Measurements from ENCODE around the gene PI16.
"Not testable (repeated sequence)": the region's sequence is repeated elsewhere in the genome, so short reads cannot be mapped to it uniquely, and the experiment has no call there.

The PI16 gene

DNA sequence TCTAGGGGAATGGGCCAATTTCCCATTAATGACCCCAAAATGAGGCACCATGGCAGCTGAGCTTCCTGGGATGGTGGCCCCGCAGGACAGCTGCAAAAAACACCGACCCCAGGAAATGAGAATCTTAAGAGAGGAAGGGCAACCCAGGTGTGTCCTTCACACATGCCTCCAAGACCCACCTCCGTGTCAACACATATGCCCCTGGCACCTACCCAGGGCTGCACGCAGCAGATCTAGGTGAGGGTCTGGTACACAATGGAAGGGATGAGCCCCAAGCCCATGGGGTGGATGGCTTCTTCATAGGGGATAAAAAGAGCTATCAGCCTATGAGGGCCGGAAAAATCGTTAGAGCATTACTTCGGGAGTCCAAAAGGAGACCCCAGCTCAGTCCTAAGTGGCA is 22.0 kb downstream of the PI16 start:
- no peak for DNase-seq

DNA sequence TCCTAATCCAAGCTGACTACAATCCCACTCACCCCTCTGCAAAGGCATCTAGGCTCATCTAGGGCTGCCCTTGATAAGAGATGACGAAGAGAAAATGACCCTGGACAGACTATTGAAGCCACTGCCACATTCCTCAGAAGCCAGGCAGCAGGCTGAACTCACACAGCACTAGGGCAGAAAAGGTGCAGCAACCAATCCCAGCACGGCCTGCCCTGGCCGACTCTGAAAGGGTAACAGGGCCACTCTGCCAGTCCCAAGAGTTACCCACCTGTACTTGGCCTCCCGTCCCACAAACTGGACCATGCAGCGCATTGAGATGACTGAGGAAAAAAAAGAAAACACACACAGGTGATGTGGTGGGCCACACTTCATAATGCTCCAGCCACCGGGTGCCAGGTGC is 22.4 kb downstream of the PI16 start:
- DNase-seq = no peak

DNA sequence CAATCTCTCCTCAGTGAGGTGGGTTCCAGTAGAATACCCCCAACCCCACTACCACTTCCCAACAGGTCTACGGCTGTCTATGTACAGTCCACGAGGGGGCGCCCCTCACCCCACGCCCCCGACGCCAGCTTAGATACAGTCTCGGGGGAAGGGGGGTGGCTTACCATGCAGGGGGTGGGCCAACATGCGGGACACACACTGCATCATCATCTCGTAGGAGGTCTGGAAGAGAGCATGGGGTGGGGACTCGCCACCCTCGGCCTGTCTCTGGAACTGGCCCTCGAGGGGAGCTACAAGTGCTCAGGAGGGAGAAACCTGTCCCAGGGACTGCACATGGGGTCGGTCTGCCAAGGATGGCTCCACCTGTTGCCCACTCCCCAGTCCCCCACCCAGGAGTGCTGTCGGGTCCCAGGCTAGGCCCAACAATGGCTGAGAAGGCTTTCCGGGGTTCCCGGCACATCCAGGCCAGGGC is 23.0 kb downstream of the PI16 start:
- DNase-seq = no peak

GRCh38 chr6:36978421-36979346 is 24.1 kb downstream of the PI16 start:
- no peak for DNase-seq

DNA sequence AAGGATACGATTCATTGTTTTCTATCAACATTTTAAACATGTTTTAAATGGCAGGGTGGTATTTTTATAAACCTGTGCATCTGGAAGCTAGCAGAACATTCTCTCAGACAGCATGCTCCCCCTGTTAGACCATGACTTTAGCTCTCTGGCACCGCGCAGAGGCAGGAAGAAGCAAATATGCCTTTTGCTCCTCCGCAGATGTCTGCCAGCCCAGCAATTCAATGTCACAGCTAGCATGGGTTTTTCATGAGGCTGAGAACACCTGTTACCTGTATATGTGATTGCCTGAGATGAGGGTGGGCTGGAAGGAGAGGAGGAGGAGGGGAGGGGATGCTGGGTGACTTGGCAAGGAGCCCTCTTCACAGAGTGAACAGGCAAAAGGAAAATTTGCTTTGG is 24.8 kb downstream of the PI16 start:
- DNase-seq = no peak

DNA sequence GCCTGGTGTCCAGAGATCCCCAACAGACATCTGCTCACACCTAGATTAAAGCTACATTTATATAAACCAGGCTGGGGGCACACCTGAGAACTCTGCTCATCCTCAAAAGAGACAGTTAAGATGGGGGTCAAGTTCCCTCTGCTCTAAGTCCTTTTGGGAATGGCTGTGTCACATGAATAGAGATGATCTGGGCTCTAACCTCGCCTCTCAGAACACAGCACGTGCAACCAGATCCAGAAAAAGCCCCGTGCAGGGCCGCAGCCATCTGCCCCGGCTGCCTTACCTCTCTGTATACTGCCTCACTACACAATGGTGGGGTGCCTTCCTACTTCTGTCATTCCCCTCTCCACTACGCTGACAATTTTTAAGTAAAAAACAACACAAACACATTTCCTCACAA is 25.6 kb downstream of the PI16 start:
- no peak for DNase-seq

GRCh38 chr6:36980876-36981619 is 26.5 kb downstream of the PI16 start:
- DNase-seq = no peak

GRCh38 chr6:36983538-36983937 is 29.0 kb downstream of the PI16 start:
- no peak for DNase-seq

- no peak for DNase-seq
These were observed 30.3 kb downstream of the PI16 start for GRCh38 chr6:36984581-36985416.

GRCh38 chr6:36985417-36985807 is 30.9 kb downstream of the PI16 start:
- DNase-seq = no peak

DNA sequence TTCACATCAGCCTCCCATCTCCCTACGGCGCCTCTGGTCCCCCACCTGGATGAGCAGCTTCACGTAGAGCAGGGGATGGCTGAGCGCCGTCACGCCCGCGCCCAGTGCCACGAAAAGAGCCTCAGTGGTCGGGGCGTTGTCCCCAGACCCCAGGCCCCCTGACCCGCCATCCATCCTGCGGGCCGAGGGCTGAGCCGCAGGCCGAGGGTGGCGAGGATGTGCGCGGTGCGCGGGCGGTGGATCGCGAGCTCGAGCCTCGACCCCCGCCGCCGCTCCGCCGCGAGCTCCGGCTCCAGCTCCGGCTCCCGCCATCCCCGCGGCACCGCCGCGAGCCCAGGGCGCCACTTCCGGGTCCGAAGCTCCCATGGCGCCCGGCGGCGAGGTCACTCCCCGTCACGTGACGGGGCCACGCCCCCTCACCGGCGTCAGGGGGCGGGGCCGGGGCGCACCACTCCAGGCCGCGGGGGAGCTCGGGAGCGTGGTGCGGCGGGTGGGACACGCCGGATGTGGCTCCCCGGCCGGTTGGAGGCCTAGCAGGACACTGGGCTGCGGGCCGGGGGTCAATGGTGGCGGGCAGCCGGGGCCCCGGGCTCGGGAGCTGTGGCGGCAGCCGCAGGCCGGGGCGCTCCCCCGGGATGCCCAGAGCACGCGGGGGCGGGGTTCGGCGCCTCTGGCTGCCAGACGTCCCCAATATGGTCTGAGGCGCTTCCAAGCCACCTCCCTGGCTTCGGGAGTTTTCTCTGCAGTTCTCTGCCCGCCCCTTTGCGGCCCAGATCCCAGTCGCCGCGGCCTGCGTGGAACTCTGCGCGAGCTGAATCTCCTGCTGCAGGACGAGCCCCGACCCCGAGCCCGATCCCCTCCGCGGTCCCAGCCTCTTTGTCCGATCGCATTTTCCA is 31.5 kb downstream of the PI16 start, which contains the start of gene MTCH1:
MTCH1 (minus strand) TSS at position 389 of the 896 bp plus-strand sequence; CDS start at position 366, 23 bp downstream.
- DNase-seq = peak; percentile 83

DNA sequence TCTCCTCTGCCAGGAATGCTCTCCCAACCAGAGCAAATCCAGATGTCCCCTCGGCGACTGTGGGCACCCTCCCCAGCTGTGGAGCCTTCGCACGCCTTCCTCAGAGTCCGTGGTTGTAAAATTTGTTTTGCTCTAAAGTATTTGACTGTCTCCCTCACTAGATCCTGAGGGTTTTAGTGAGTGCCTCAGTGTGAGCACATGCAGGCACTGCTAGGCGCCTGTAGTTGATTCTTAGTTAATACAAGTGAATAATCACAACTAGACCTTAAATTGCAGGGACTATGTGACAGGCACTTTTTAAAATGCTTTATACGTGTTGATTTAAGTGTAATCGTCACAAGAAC is 32.1 kb downstream of the PI16 start:
- no peak for DNase-seq

- no peak for DNase-seq
These were observed 34.7 kb downstream of the PI16 start for GRCh38 chr6:36989264-36989663.

- DNase-seq = not testable (repeated sequence)
These were observed 35.9 kb downstream of the PI16 start for GRCh38 chr6:36990401-36990800.

DNA sequence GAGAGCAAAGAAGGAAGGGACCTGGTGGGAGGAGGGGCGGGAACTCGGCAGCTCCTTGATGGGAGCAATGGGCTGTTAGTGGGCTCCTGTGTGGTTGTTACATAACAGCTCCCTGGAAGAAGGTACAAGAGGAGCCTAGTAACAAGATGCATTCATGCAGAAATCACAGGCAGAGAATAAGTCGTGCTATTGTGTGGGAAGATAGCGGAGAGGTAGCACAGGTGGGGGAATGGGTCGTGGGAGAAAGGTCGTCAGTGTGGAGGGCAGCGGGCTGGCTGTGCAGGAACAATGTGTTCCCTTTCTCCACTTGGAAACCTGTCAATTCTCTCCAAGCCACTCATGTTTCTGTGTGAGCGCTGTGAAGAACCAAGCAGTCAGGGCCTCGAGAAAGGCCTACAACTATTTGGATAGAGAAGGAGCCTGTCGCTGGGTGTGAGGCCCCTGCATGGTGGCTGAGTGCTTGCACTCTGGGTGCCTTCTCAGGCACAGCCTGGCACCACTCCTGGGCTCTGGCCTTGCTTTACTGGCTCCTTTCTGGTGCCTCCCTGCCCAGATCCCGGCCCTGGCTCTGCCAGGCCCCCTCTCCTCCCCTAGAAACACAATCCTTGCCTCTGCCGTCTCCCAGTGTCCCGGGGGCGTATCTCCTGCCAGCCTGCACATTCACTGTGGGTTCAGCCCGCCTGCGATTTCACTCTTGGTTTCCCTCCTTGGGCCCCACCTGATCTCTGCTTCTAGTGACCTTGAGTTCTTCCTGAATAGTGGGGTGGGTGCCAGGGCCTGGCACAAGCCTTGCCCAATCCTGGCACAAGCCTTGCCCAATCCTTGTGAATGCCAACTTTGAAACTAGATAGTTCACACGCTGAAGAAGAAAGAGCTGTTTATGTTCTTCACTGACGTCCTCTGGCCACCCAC is 43.5 kb downstream of the PI16 start:
- DNase-seq = no peak

GRCh38 chr6:36998723-36999038 is 44.1 kb downstream of the PI16 start:
- DNase-seq = no peak

GRCh38 chr6:36999061-36999750 is 44.7 kb downstream of the PI16 start:
- DNase-seq = peak; percentile 49

- DNase-seq = no peak
These were observed 45.2 kb downstream of the PI16 start for GRCh38 chr6:36999751-37000125.

DNA sequence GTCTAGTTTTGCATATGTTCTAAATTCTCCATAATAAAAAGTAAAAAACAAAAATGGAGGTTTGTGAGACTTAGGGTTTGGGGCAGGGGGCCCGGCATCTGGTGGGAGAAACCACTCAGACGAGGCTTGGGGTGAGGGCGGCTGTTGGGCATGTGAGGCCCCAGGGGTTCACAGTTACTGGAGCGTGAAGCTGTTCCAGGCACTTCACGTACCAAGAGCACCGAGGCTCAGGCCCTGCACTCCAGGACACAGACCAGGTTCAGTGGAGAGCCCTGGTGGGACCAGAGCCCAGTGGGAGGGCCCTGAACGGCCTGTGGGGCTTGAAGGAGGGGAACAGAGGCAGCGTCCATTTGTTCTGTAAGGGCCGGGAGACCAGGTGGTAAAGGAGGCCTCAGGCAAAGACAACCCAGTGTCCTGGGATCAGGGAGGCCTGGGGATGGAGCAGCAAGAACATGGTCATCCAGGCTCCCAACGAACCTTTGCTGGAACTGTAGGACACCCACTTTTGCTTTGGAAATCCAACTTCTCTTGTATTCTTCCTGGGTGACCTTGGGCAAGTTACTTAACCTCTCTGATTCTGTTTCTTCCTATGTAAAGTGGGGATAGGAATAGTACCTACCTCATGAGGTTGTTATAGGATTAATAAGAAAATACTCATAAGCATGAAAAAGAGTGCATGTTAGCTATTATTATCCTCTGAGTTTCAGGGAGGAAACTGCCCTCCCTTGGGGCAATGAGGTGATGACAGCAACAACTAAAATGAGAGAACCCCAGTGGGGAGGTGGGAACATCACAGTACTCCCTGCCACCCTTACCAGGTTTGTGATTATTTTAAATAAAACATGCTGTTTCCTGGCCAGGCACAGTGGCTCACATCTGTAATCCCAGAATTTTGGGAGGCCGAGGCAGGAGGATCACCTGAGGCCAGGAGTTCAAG is 49.8 kb downstream of the PI16 start:
- DNase-seq = no peak
